Right forelimb (tissue), 1 donor: Measurements from ENCODE around the gene COL5A3.
"Not testable (repeated sequence)": the region's sequence is repeated elsewhere in the genome, so short reads cannot be mapped to it uniquely, and the experiment has no call there.

Experiments
- DNase-seq: peaks from one replicate; pipeline ENCODE4 v3.0.0-alpha.2; 2018

Gene COL5A3

GRCh38 chr19:10010247-10010691 lies at the start of gene COL5A3:
TSS of gene COL5A3 (minus strand) at chr19:10010504. CDS start at chr19:10010385, 119 bp downstream.
- DNase-seq = peak; percentile 76

- no peak for DNase-seq
These were observed 42.5 kb upstream of the COL5A3 start for GRCh38 chr19:10052602-10053360.

- no peak for DNase-seq
These were observed 39.3 kb upstream of the COL5A3 start for GRCh38 chr19:10049626-10050025.

- DNase-seq = no peak
These were observed 35.1 kb upstream of the COL5A3 start for GRCh38 chr19:10045371-10045770.

GRCh38 chr19:10044390-10044789 lies 34.1 kb upstream of the COL5A3 start:
- DNase-seq = no peak

- DNase-seq = no peak
These were observed 33.1 kb upstream of the COL5A3 start for GRCh38 chr19:10043286-10043927.

- no peak for DNase-seq
These were observed 27.5 kb upstream of the COL5A3 start for GRCh38 chr19:10037809-10038208.

GRCh38 chr19:10037367-10037766 lies 27.1 kb upstream of the COL5A3 start:
- no peak for DNase-seq

- DNase-seq = no peak
These were observed 26.3 kb upstream of the COL5A3 start for GRCh38 chr19:10036601-10037071.

- no peak for DNase-seq
These were observed 23.3 kb upstream of the COL5A3 start for GRCh38 chr19:10033614-10034013.

GRCh38 chr19:10027158-10027997 lies 17.1 kb upstream of the COL5A3 start:
- DNase-seq = peak; percentile 98

GRCh38 chr19:10026744-10027143 lies 16.4 kb upstream of the COL5A3 start:
- no peak for DNase-seq

- DNase-seq = not testable (repeated sequence)
These were observed 12.8 kb upstream of the COL5A3 start for GRCh38 chr19:10023096-10023495.

GRCh38 chr19:10021863-10022262 lies 11.6 kb upstream of the COL5A3 start:
- no peak for DNase-seq

GRCh38 chr19:10021446-10021845 lies 11.1 kb upstream of the COL5A3 start:
- DNase-seq = no peak

GRCh38 chr19:10020851-10021250 lies 10.5 kb upstream of the COL5A3 start:
- no peak for DNase-seq

GRCh38 chr19:10019246-10019645 lies 8.9 kb upstream of the COL5A3 start:
- no peak for DNase-seq

- DNase-seq = no peak
These were observed 8.5 kb upstream of the COL5A3 start for GRCh38 chr19:10018786-10019185.

GRCh38 chr19:10018263-10018662 lies 8.0 kb upstream of the COL5A3 start:
- DNase-seq = no peak

- no peak for DNase-seq
These were observed 3.7 kb upstream of the COL5A3 start for GRCh38 chr19:10013834-10014618.

- DNase-seq = no peak
These were observed 3.0 kb upstream of the COL5A3 start, which contains the start of gene RDH8 for GRCh38 chr19:10013316-10013715. TSS of gene RDH8 (plus strand) at chr19:10013483. CDS start at chr19:10013498, 15 bp downstream.

GRCh38 chr19:10011974-10012373 lies 1.7 kb upstream of the COL5A3 start:
- no peak for DNase-seq
